Transverse colon (tissue), 3 donors: ENCODE data around the gene CYBB.
A peak's percentile ranks its signal among the peaks of the same experiment; 100 is the strongest.

Experiments used
- EP300 ChIP-seq: sonication (generic); formaldehyde crosslinking; IDR thresholded peaks from one replicate; pipeline ENCODE4 v1.6.1; 2017; ENCODE audit warnings: antibody characterized with exemption, low read depth
- POLR2A ChIP-seq: fragments of 450-650 bp; IDR thresholded peaks from one replicate; pipeline ENCODE4 v1.6.1; 2016; ENCODE audit warnings: antibody characterized with exemption, mild to moderate bottlenecking, moderate library complexity
- POLR2AphosphoS5 ChIP-seq, 3 donors: sonication (generic); formaldehyde crosslinking; IDR thresholded peaks; one replicate each; pipeline ENCODE4 v1.6.1; 2016; ENCODE audit warnings: antibody characterized with exemption in 3 of 3

DNA sequence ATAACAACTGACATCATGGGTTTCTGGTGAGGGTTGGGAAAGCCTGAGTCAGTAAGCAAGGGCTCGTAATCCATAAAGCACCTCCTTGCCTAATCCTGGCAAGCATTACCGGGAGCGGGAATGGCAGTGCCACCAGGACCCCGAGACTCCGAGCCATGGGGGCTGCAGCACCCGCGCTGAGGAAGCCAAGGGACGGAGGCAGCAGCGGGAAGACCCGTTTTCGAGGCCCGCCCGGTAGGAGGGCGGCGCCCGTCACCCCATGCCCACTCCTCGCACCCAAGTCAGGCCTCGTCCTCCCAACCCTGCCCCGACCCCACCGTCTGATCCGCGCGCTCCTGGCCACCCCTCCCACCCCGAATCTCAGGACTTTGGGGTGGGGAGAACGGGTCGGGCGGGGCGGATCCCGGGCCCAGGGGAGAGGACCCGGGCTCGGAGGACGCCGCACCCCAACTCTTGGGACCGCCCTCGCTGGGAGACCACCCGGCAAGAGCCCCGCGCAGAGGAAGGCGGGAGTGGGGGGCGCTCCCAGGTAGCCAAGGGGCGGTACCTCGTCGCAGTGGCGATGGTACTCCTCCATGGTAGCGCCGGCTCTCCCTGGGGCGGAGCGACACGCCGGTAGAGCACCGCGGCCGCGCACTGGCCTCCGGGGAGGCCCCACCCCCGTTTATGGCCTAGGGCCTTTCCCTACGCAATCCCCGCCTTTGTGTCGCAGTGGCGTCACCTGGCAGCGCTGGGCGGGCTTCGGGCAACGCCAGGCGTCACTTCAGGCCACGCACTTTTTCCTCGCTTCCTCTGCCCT lies 67.3 kb downstream of the CYBB start, which contains the start of gene DYNLT3:
- TF ChIP-seq POLR2AphosphoS5 (IDR thresholded peaks at IDR 0.05) = peak; percentile 85 to 92 (median 87)
- TF ChIP-seq EP300 = no peak
- peak; percentile 83 for TF ChIP-seq POLR2A
